LNCAP (cell line): Measurements from ENCODE around the gene MYOCD.

Source experiments
- TF ChIP-seq, protein P1 (sequence below): fragments of 450-650 bp; IDR thresholded peaks from 2 replicates; pipeline ENCODE4 v1.5.1; 2017; ENCODE audit warnings: mild to moderate bottlenecking

The MYOCD gene

GRCh38 chr17:12739500-12739899 lies 73.8 kb downstream of the MYOCD start:
- TF ChIP-seq, protein P1, sequence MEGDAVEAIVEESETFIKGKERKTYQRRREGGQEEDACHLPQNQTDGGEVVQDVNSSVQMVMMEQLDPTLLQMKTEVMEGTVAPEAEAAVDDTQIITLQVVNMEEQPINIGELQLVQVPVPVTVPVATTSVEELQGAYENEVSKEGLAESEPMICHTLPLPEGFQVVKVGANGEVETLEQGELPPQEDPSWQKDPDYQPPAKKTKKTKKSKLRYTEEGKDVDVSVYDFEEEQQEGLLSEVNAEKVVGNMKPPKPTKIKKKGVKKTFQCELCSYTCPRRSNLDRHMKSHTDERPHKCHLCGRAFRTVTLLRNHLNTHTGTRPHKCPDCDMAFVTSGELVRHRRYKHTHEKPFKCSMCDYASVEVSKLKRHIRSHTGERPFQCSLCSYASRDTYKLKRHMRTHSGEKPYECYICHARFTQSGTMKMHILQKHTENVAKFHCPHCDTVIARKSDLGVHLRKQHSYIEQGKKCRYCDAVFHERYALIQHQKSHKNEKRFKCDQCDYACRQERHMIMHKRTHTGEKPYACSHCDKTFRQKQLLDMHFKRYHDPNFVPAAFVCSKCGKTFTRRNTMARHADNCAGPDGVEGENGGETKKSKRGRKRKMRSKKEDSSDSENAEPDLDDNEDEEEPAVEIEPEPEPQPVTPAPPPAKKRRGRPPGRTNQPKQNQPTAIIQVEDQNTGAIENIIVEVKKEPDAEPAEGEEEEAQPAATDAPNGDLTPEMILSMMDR = no peak

DNA sequence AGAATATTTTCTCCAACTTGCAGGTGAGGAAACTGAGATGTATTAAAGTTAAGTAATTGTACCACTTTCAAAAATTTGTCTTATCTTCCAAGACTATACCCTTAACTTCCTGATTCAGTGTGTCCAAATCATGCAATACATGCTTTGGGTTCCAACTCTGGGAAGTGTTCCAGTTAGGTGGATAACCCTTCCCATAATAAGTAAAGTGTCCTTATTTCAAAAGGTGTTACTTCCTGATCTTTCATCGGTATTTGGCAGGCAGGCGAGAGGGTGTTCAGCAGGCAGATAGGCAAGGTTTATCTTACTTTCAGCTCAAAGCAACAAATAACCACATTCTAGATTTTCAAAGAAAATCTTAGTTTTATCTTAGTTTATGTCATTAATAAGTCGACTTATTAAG lies 77.4 kb downstream of the MYOCD start:
- TF ChIP-seq, protein P1 = no peak

GRCh38 chr17:12744298-12744697 lies 78.6 kb downstream of the MYOCD start:
- TF ChIP-seq, protein P1 = no peak

- TF ChIP-seq, protein P1 = no peak
These were observed 79.1 kb downstream of the MYOCD start for GRCh38 chr17:12744786-12745185.

DNA sequence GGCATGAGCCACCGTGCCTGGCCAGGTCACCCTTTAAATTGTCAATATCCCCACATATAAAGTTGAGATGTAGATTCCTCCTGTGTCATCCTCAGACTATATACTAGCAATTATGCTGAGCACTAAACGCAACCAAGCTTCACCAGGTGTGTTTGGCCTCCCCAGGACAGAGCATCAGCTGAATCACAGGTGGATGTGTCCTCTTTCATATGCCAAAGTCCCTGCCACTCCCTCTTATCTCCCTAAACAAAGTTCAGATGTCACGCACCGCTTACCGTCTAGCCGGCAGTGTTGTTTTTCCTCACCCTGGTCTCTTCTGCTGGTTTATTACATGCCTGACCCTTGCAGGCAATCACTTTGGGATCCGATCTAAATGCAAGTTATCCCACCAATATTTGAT lies 79.8 kb downstream of the MYOCD start:
- TF ChIP-seq, protein P1 = no peak

- TF ChIP-seq, protein P1 = no peak
These were observed 91.1 kb downstream of the MYOCD start for GRCh38 chr17:12756786-12757185.

DNA sequence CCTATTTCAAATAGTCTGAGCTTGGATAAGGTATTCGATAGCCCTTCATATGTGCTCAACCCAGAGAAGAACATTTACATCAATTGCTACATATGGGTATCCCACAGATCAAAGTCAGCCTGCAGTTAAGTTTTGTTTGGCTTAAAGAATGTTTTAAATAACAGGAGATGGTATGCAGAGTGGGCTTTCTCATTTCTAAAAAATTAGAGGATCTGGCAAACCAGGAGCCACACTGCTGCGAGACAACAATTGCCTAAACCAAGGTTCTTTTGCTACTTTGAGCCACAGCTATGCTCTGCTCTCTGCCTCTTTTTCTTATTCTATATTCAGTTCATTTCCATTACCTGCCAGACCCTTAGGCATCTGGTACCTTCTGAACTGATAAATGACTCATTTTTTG lies 93.4 kb downstream of the MYOCD start:
- TF ChIP-seq, protein P1 = no peak

GRCh38 chr17:12765548-12765947 lies 99.9 kb downstream of the MYOCD start:
- TF ChIP-seq, protein P1 = no peak
